BLaER1 (cell line): ENCODE measurements around the gene GREM1.

Source experiments
- H3K27ac ChIP-seq: shearing (Covaris generic); formaldehyde crosslinking; 2 replicates; pipeline ENCODE4 v1.8.1; 2022
- H3K27me3 ChIP-seq: shearing (Covaris generic); formaldehyde crosslinking; 2 replicates; pipeline ENCODE4 v1.8.1; 2022
- H3K36me3 ChIP-seq: shearing (Covaris generic); formaldehyde crosslinking; 2 replicates; pipeline ENCODE4 v1.8.1; 2022
- H3K4me1 ChIP-seq: shearing (Covaris generic); formaldehyde crosslinking; 2 replicates; pipeline ENCODE4 v1.8.1; 2022
- H3K4me2 ChIP-seq: shearing (Covaris generic); formaldehyde crosslinking; 2 replicates; pipeline ENCODE4 v1.8.1; 2022
- H3K4me3 ChIP-seq: shearing (Covaris generic); formaldehyde crosslinking; 2 replicates; pipeline ENCODE4 v1.8.1; 2022
- H3K9ac ChIP-seq: shearing (Covaris generic); formaldehyde crosslinking; 2 replicates; pipeline ENCODE4 v1.8.1; 2022
- H3K9me3 ChIP-seq: shearing (Covaris generic); formaldehyde crosslinking; 2 replicates; pipeline ENCODE4 v1.8.1; 2022
- H4K20me1 ChIP-seq: shearing (Covaris generic); formaldehyde crosslinking; 2 replicates; pipeline ENCODE4 v1.8.1; 2022
- Cebpa-rat ChIP-seq: shearing (Covaris generic); IDR thresholded peaks from 2 replicates; pipeline ENCODE4 v1.8.1; 2022

Gene GREM1

DNA sequence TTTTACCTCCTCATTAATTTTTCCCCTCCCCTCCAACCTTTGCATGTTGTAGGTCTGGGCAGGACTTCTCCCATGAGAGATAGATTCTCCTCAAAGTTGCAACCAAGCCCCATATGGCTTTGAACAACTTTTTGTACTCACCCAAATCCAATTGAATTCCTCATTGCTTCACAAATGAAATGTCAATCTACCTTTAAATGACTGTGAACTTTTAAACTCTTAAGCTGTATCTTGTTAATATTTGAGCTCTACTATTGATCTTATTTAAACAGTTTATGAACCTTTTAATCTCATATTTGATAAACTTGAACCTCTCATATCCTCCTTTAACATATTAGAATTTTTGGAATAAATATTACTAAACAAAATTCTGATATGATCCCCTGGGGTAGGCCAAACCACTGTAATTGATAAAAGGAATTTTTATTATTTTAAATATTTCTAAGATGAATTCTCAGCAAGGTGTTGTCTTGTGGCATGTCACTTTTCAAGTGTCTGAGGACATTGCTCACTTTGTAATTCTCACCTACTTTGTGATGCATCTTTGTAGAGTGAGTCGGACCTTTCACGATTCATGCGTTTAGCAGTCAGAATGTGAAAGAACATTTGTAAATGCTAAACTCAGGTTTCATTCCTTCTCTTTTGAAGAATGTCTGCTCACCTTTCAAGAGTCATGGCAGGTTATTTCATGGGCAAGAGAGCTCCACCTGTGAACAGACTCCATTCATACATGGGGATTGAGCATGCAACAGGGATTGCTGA lies 23.4 kb upstream of the GREM1 start:
- Histone ChIP-seq H3K9me3 (0 out of 2 replicates have a peak, but pooled peaks cover 3% of the 10 kb centered on the region), H4K20me1 (no peaks in the 10 kb centered on the region), H3K36me3 (no peaks in the 10 kb centered on the region), H3K27ac (no peak overlapping the region), H3K9ac (no peak overlapping the region), H3K4me3 (no peak overlapping the region), H3K4me2 (no peak overlapping the region), H3K4me1 (no peaks in the 10 kb centered on the region), H3K27me3 (no peaks in the 10 kb centered on the region)
- TF ChIP-seq Cebpa-rat, result no peak

DNA sequence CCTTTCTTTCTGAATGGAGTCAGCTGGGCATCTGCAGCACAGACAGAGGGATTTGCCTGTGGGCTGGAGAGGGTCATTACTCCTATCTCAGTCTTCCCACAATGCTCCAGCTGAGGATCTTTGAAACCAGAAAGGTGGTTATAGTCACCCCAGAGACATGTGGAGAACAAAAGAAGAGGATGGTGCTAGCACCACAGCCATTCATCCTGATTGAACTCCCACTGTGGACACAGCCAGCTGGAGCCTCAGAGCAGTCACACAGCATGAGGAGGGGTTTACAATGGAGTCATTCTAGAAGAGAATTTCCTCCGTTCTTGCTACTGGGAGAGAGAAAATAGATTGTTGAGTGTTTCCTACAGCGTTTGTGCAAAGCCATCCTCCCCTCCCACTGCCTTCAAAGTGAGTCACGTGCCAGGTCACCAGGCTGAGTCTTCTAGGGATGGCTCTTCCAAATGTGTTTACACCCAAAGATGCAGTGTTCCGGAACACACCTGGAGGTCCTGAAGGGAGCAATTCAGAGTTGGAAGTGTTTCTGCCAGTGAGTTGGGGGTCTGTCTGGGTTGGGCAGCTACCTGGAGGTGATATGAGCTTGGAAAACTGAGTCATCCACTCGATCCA lies 18.9 kb upstream of the GREM1 start:
- Histone ChIP-seq H3K4me2 (no peak overlapping the region), H4K20me1 (no peaks in the 10 kb centered on the region), H3K27me3 (no peaks in the 10 kb centered on the region), H3K9me3 (peaks cover 15% of the 10 kb centered on the region), H3K9ac (no peak overlapping the region), H3K36me3 (no peaks in the 10 kb centered on the region), H3K27ac (no peak overlapping the region), H3K4me1 (peaks cover 21% of the 10 kb centered on the region), H3K4me3 (no peak overlapping the region)
- TF ChIP-seq Cebpa-rat, result no peak

DNA sequence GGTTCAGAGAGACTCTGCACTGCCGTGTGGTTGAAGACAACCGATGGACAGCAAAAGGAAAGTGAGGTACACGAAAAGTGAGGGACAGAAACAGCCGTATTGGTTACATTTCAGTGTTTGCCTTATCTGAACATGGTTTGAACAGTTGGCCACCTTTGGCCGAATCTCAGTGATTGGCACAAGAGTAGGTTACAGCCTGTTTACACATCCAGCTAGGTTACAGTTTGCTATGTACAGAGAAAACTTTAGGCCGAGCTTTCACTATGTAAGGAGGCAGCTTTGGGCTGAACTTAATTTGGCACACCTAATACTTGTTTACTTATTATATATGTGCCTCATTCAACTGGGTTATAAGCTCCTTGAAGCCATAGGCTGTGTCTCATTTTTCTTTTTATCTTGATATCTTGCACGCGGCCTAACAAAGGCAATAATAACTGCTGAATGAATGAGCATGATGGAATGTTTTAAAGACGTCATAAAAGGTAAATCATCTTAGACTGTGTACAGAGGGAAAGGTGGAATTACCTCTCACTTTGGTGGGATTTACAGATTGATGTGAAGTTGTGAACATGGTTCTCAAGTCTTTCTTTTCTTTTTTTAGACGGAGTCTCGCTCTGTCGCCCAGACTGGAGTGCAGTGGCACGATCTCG lies 17.2 kb upstream of the GREM1 start:
- Histone ChIP-seq H3K27me3 (no peaks in the 10 kb centered on the region), H4K20me1 (no peaks in the 10 kb centered on the region), H3K9ac (no peak overlapping the region), H3K4me2 (peak overlapping the region; percentile 54; the same call in 1 of the 2 replicates), H3K4me3 (no peak overlapping the region), H3K9me3 (peaks cover 15% of the 10 kb centered on the region), H3K27ac (no peak overlapping the region), H3K4me1 (peaks cover 21% of the 10 kb centered on the region), H3K36me3 (no peaks in the 10 kb centered on the region)
- TF ChIP-seq Cebpa-rat, result no peak

DNA sequence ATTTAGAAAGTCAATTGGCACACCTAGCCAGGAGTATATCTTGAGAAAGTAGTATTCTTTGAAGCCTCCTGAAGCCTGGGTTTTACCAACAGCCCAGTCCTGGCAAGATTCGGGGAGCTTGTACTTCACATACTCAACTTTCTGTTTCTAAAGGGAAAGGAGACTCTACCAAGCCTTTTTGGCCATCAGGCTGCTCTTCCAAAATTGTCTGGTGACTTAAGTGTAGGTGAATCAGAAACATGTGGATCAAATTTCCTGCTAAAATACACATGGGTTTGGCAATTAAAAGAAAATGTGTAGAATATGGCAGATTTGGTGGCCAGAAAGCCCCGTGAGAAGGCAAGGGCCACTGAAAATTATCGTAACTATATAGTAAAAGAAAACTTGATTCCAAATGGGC lies 15.9 kb upstream of the GREM1 start:
- H3K9ac ChIP-seq, result no peak overlapping the region
- no peaks in the 10 kb centered on the region for H3K36me3 ChIP-seq
- peaks cover 15% of the 10 kb centered on the region for H3K9me3 ChIP-seq
- H3K4me3 ChIP-seq, result no peak overlapping the region
- peaks cover 21% of the 10 kb centered on the region for H3K4me1 ChIP-seq
- no peaks in the 10 kb centered on the region for H4K20me1 ChIP-seq
- no peaks in the 10 kb centered on the region for H3K27me3 ChIP-seq
- no peak overlapping the region for H3K27ac ChIP-seq
- H3K4me2 ChIP-seq, result peak overlapping the region; percentile 54
- no peak for TF ChIP-seq Cebpa-rat

DNA sequence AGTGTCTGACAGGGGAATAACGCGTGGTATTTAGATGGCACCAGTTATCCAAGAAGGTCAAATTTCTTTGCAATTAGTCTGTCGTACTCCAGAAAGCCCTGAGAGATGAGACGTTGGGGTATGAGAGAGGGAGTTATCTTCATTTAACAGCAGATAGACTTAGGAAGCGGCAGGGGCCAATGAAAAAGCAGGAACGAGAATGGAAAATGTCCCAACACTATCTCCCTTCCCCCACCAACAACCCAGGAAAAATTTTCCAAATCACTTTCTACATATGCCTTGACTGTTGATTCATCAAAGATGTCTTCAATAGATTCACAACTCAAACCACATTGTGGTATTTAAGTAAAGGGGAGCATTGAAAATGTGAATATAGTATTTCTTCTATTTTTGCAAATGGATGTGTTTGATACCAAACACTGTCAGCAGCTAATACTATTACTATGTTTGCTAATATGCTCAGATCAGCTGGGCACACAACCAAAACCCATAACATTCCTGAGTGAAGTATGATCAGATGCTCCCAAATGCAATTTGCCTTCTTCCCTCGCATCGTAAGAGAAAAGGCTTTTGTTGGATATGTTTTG lies 13.3 kb upstream of the GREM1 start:
- H3K4me1 ChIP-seq, result peaks cover 21% of the 10 kb centered on the region
- H3K9ac ChIP-seq, result no peak overlapping the region
- H4K20me1 ChIP-seq, result no peaks in the 10 kb centered on the region
- H3K9me3 ChIP-seq, result peaks cover 11% of the 10 kb centered on the region
- no peaks in the 10 kb centered on the region for H3K27me3 ChIP-seq
- no peak for TF ChIP-seq Cebpa-rat
- no peak overlapping the region for H3K4me2 ChIP-seq
- no peak overlapping the region for H3K27ac ChIP-seq
- no peak overlapping the region for H3K4me3 ChIP-seq
- no peaks in the 10 kb centered on the region for H3K36me3 ChIP-seq

DNA sequence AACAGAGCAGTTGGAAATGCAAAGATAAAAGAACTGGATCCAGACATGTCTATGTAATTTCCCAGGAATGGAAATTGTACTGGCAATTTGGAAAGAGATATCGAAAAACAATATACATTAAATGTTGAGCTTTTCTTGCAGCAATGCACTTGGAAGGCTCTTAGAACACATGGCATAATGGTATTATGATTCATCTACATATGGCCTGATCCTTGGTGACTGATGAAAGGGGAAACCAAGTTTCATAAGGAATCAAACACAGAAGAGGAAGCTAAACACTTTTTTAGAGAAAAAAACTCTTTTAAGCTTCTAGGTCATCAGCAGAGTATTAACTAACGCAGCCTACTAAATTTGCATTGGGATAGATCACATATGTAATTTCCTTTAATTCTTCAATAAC lies 12.4 kb upstream of the GREM1 start:
- no peak overlapping the region for H3K27ac ChIP-seq
- H3K4me3 ChIP-seq, result no peak overlapping the region
- no peak overlapping the region for H3K9ac ChIP-seq
- H3K4me1 ChIP-seq, result peaks cover 21% of the 10 kb centered on the region
- no peaks in the 10 kb centered on the region for H3K27me3 ChIP-seq
- no peaks in the 10 kb centered on the region for H3K36me3 ChIP-seq
- no peak overlapping the region for H3K4me2 ChIP-seq
- peaks cover 6% of the 10 kb centered on the region; the same call in 1 of the 2 replicates for H3K9me3 ChIP-seq
- TF ChIP-seq Cebpa-rat, result no peak
- no peaks in the 10 kb centered on the region for H4K20me1 ChIP-seq

DNA sequence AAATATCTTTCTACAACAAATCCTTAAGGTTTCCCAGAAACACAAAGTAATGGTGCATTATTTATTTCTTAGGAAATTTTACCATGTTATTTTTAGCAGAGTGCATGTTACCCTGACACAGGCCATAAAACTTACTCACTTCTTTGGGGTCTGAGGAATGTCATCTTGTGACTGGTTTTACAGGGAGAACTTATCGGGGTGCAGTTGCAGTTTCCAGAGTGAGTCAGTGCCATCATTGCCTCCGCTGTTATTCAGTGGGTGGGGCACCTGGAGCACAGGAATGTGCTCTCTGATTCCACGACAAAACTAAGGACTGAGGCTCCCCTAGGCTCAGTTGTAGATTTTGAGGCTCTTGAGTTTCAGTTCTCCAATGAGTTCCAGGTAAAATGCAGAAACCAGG lies 11.1 kb upstream of the GREM1 start:
- H3K27ac ChIP-seq, result no peak overlapping the region
- TF ChIP-seq Cebpa-rat, result no peak
- peaks cover 10% of the 10 kb centered on the region for H3K4me1 ChIP-seq
- H3K4me3 ChIP-seq, result no peak overlapping the region
- no peak overlapping the region for H3K4me2 ChIP-seq
- H3K9ac ChIP-seq, result no peak overlapping the region
- 0 out of 2 replicates have a peak, but pooled peaks cover 1% of the 10 kb centered on the region for H3K9me3 ChIP-seq
- H3K36me3 ChIP-seq, result no peaks in the 10 kb centered on the region
- no peaks in the 10 kb centered on the region for H3K27me3 ChIP-seq
- no peaks in the 10 kb centered on the region for H4K20me1 ChIP-seq

DNA sequence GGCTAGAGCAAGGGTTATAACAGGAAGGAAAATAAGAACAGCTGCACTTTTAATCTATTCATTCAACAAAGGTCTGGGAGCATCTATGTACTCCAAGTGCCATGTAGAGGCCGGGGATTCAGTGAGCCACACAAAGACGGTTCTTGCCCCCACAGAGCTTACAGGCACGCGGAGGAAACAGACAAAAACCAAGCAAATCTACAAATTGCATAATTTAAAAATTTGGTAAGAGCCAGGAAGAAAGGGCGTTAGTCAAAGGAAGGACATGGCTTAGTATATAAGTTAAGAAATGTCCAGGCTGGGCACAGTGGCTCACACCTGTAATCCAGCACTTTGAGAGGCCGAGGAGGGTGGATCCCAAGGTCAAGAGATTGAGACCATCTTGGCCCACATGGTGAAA lies 10.4 kb upstream of the GREM1 start:
- no peak overlapping the region for H3K4me3 ChIP-seq
- TF ChIP-seq Cebpa-rat, result no peak
- no peak overlapping the region for H3K4me2 ChIP-seq
- no peak overlapping the region for H3K9ac ChIP-seq
- H3K27me3 ChIP-seq, result no peaks in the 10 kb centered on the region
- H3K9me3 ChIP-seq, result no peaks in the 10 kb centered on the region
- H3K27ac ChIP-seq, result no peak overlapping the region
- peaks cover 10% of the 10 kb centered on the region for H3K4me1 ChIP-seq
- no peaks in the 10 kb centered on the region for H4K20me1 ChIP-seq
- H3K36me3 ChIP-seq, result no peaks in the 10 kb centered on the region

DNA sequence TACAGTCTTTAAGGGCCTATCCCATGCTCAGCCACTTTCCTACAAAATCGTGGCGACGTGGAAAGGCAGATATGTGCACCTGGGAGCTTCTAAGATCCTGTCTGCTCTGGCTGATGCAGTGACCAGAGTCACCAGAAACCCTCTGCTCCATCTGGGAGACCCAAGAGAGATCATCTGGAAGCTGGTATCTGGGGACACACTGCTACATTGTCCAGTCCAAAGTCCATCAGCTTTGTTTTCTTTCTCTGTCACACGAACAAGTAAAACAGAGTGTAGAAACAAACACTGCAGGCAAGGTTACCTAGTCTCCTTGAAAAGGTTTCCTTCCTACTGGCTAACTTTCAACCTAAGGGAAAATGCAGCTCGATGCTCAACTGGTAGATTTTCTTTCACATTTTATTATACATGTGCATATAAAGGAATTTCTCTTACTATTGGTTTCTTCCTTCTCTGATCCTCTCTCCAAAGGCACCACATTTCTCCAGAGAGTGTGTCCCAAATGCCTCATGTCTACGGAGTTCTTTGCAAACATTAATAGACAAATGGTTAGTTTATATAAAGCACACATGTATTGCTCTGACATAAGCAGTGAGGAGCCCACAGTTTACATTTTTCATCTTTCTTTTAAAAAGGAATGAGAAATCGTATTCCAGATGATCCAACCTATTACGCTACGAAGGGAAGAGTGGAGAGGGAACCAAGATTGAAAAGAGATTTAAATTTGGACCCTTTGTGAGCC lies 8.3 kb upstream of the GREM1 start:
- H3K4me2 ChIP-seq, result no peak overlapping the region
- H3K36me3 ChIP-seq, result no peaks in the 10 kb centered on the region
- no peak overlapping the region for H3K9ac ChIP-seq
- H4K20me1 ChIP-seq, result no peaks in the 10 kb centered on the region
- peaks cover under 1% of the 10 kb centered on the region for H3K27me3 ChIP-seq
- H3K4me1 ChIP-seq, result no peaks in the 10 kb centered on the region
- H3K27ac ChIP-seq, result no peak overlapping the region
- no peak overlapping the region for H3K4me3 ChIP-seq
- no peak for TF ChIP-seq Cebpa-rat
- no peaks in the 10 kb centered on the region for H3K9me3 ChIP-seq
